Neural cell (in vitro differentiated cells): ENCODE measurements around the gene INHBC.

Experiments used
- CTCF ChIP-seq: fragments of 450-650 bp; IDR thresholded peaks from 2 replicates; pipeline ENCODE4 v1.5.1; 2014; ENCODE audit warnings: antibody characterized with exemption, mild to moderate bottlenecking, moderate library complexity; ENCODE audit not compliant: poor library complexity, severe bottlenecking
- RAD21 ChIP-seq: fragments of 450-650 bp; conservative IDR thresholded peaks from 2 replicates; pipeline ENCODE4 v1.6.1; 2014; ENCODE audit warnings: antibody characterized with exemption, mild to moderate bottlenecking, moderate library complexity
- TF ChIP-seq, protein P1 (sequence below): IDR thresholded peaks from 2 replicates; pipeline ENCODE4 v1.6.1; 2012; ENCODE audit warnings: borderline replicate concordance

DNA sequence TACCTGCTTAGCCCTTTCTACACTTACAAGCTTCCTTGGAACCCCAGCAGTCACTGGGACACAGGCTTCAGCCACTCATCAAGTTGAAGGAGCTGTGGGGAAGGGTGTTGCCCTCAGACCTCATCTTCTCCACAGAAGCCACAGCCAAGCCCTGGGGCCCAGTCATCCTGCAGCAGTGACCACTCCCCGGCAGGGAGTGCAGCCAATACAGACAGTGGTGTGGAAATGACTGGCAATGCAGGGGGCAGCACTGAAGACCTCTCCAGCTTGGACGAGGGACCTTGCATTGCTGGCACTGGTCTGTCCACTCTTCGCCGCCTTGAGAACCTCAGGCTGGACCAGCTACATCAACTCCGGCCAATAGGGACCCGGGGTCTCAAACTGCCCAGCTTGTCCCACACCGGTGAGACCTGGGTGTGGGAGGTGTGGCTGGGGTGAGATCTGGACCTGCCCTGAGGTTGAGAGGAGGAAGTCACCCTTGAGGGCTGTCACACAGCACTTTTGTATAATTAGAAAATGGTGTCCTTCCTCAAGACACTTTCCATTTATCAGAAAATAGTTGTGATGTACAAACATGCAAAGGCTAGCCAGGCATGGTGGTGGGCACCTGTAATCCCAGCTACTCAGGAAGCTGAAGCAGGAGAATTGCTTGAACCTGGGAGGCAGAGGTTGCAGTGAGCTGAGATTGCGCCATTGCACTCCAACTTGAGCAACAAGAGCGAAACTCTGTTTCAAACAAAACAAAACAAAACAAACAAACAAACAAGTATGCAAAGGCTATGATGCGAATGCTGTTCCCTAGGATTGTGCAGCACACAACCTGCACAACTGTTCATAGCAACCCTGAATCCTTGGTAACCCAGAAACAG, 34.9 kb downstream of the INHBC start:
- TF ChIP-seq CTCF (no peak), RAD21 (no peak)
- TF ChIP-seq, protein P1, sequence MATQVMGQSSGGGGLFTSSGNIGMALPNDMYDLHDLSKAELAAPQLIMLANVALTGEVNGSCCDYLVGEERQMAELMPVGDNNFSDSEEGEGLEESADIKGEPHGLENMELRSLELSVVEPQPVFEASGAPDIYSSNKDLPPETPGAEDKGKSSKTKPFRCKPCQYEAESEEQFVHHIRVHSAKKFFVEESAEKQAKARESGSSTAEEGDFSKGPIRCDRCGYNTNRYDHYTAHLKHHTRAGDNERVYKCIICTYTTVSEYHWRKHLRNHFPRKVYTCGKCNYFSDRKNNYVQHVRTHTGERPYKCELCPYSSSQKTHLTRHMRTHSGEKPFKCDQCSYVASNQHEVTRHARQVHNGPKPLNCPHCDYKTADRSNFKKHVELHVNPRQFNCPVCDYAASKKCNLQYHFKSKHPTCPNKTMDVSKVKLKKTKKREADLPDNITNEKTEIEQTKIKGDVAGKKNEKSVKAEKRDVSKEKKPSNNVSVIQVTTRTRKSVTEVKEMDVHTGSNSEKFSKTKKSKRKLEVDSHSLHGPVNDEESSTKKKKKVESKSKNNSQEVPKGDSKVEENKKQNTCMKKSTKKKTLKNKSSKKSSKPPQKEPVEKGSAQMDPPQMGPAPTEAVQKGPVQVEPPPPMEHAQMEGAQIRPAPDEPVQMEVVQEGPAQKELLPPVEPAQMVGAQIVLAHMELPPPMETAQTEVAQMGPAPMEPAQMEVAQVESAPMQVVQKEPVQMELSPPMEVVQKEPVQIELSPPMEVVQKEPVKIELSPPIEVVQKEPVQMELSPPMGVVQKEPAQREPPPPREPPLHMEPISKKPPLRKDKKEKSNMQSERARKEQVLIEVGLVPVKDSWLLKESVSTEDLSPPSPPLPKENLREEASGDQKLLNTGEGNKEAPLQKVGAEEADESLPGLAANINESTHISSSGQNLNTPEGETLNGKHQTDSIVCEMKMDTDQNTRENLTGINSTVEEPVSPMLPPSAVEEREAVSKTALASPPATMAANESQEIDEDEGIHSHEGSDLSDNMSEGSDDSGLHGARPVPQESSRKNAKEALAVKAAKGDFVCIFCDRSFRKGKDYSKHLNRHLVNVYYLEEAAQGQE = no peak
